SU-DHL-6 (cell line): ENCODE data around the gene NTSR1.

Experiments
- EZH2phosphoT487 ChIP-seq: fragments of 200-600 bp; sonication (generic), shearing (Covaris generic); conservative IDR thresholded peaks from 2 replicates; pipeline ENCODE4 v1.6.1; 2018; ENCODE audit warnings: mild to moderate bottlenecking, antibody characterized with exemption, low read length, moderate library complexity, mixed read lengths
- TF ChIP-seq, protein P1 (sequence below): fragments of 200-600 bp; sonication (generic); IDR thresholded peaks from one replicate; pipeline ENCODE4 v1.5.1; 2017; ENCODE audit warnings: antibody characterized with exemption, mild to moderate bottlenecking, low read length, moderate library complexity; ENCODE audit not compliant: insufficient read depth, poor library complexity, severe bottlenecking

DNA sequence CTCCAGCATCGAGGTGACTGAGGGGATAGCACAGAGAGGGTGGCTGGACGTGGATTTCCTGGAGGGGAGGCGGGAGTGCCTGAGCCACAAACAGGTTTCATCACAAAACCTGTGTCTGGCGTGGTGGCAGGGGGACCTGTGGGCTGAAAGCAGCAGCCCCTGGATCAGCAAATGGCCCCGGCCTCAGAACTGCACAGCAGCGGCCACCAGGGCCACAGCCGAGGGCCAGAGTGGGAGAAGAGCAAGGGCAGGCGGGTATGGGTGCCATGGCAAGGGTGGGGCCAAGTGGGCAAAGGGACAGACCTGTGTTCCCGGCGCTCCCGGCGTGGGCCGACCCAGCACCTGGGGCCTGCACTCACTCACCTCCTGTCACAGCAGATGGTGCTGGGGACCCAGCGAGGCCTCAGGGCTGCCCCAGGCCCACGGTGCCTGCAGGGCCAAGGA, 19.0 kb downstream of the NTSR1 start:
- TF ChIP-seq, protein P1, sequence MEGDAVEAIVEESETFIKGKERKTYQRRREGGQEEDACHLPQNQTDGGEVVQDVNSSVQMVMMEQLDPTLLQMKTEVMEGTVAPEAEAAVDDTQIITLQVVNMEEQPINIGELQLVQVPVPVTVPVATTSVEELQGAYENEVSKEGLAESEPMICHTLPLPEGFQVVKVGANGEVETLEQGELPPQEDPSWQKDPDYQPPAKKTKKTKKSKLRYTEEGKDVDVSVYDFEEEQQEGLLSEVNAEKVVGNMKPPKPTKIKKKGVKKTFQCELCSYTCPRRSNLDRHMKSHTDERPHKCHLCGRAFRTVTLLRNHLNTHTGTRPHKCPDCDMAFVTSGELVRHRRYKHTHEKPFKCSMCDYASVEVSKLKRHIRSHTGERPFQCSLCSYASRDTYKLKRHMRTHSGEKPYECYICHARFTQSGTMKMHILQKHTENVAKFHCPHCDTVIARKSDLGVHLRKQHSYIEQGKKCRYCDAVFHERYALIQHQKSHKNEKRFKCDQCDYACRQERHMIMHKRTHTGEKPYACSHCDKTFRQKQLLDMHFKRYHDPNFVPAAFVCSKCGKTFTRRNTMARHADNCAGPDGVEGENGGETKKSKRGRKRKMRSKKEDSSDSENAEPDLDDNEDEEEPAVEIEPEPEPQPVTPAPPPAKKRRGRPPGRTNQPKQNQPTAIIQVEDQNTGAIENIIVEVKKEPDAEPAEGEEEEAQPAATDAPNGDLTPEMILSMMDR: no peak
- TF ChIP-seq EZH2phosphoT487: no peak
